ENCODE measurements around the gene HAPSTR1.
"Not testable (repeated sequence)": the region's sequence is repeated elsewhere in the genome, so short reads cannot be mapped to it uniquely, and the experiment has no call there.

Gene HAPSTR1, protein sequence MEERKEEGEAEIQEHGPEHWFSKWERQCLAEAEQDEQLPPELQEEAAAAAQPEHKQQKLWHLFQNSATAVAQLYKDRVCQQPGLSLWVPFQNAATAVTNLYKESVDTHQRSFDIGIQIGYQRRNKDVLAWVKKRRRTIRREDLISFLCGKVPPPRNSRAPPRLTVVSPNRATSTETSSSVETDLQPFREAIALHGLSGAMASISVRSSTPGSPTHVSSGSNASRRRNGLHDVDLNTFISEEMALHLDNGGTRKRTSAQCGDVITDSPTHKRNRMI

DNA sequence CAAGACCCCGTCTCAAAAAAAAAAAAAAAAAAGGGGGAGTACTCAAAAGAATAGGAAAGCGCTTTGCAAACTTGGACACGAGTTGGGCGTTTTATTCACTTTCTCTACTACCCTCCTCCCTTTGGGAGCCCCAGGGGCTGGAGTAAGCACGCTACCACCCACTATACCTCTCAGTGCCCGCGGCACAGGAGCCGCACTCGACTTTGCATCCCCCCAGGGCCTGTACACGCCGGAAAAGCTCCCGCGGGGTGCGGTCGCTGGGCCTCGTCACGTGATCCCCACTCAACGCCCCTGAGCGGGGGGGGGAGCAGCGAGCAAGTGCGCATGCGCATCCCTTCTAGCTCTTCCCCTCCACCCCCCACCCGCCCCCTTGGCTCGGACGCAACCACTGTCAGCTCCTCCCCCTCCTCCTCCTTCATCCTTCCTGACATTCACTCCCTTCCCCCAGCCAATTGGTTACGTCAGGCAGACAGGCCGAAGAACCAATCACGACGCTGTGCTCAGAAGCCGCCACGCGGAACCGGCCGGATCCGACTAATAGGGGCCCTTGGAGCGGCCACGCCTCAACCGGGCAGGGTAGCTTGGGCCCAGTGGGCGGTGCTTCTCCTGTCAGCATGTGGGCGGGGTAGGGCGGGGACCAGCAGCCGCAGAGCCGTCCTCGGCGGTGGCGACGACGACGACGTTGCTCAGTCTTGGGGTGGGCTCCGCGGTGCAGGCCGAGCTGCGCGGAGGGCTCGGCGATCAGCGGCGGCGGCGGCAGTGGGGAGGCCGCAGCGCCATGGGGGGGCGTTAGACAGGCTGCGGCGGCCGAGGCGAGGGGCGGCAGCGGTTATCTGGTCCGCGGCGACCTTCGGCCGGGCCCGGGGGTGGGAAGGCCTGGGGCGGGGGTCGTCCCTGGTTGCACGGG is at the start of gene HAPSTR1:
TSS of gene HAPSTR1 (plus strand) at position 685 of the 907 bp plus-strand sequence. CDS start 401 bp downstream, outside the sequence.
- peak; percentile 94 for DNase-seq (ENCODE audit: extremely low spot score)
- no peak for TF ChIP-seq BHLHE40 (IDR thresholded peaks at IDR 0.05; ENCODE audit: borderline replicate concordance)
- TF ChIP-seq ELF4 (IDR thresholded peaks at IDR 0.05) = peak; percentile 57; the same call in 1 of the 2 replicates
- peak; percentile 65 for TF ChIP-seq L3MBTL2 (conservative IDR thresholded peaks at IDR 0.05)
- TF ChIP-seq TARDBP (IDR thresholded peaks at IDR 0.05) = 0 out of 2 replicates have a peak, but pooled peaks have one; percentile 42
- TF ChIP-seq, protein P1, sequence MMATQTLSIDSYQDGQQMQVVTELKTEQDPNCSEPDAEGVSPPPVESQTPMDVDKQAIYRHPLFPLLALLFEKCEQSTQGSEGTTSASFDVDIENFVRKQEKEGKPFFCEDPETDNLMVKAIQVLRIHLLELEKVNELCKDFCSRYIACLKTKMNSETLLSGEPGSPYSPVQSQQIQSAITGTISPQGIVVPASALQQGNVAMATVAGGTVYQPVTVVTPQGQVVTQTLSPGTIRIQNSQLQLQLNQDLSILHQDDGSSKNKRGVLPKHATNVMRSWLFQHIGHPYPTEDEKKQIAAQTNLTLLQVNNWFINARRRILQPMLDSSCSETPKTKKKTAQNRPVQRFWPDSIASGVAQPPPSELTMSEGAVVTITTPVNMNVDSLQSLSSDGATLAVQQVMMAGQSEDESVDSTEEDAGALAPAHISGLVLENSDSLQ (IDR thresholded peaks at IDR 0.05) = peak; percentile 99
- TF ChIP-seq FOXK2 (IDR thresholded peaks at IDR 0.05) = no peak
- TF ChIP-seq NFRKB (IDR thresholded peaks at IDR 0.05) = no peak
- TF ChIP-seq ZNF384 (IDR thresholded peaks at IDR 0.05) = peak; percentile 27; the same call in 1 of the 2 replicates
- CTCF ChIA-PET = no interaction called here
- POLR2A ChIA-PET = interaction anchor here (0.7 to 1.7 kb wide), 18 partner anchors 10 to 222 kb away, joined by 3 to 13 read pairs (median 3); partner anchors contain the start of genes CARHSP1 and USP7

GRCh38 chr16:9042533-9042932 is 48.9 kb upstream of the HAPSTR1 start:
- ChIA-PET CTCF (interaction anchor here (0.6 to 2.7 kb wide), 3 partner anchors 9 to 1694 kb away, joined by 4 to 6 read pairs (median 6); no protein-coding TSS in a partner anchor), POLR2A (interaction anchor here (1.4 kb wide), 1 partner anchor 10 kb away, joined by 3 read pairs; no protein-coding TSS in a partner anchor)
- TF ChIP-seq ARNT (IDR thresholded peaks at IDR 0.05) = no peak
- TF ChIP-seq SP1 (IDR thresholded peaks at IDR 0.05) = no peak
- TF ChIP-seq L3MBTL2 (conservative IDR thresholded peaks at IDR 0.05) = no peak
- TF ChIP-seq TARDBP (IDR thresholded peaks at IDR 0.05) = no peak
- no peak for TF ChIP-seq CTBP1 (IDR thresholded peaks at IDR 0.05; ENCODE audit: borderline replicate concordance)
- no peak for TF ChIP-seq ELF4 (IDR thresholded peaks at IDR 0.05)
- no peak for TF ChIP-seq SUZ12 (IDR thresholded peaks at IDR 0.05)
- TF ChIP-seq FOXA1 (IDR thresholded peaks at IDR 0.05) = no peak
- TF ChIP-seq, protein P1 (IDR thresholded peaks at IDR 0.05) = no peak
- TF ChIP-seq NFRKB (IDR thresholded peaks at IDR 0.05) = no peak
- no peak for TF ChIP-seq FOXK2 (IDR thresholded peaks at IDR 0.05)
- no peak for TF ChIP-seq BHLHE40 (IDR thresholded peaks at IDR 0.05; ENCODE audit: borderline replicate concordance)
- TF ChIP-seq LEF1 (IDR thresholded peaks at IDR 0.05; ENCODE audit: borderline replicate concordance) = no peak
- no peak for TF ChIP-seq FOXM1 (IDR thresholded peaks at IDR 0.05; ENCODE audit: borderline replicate concordance)
- TF ChIP-seq HDGF (IDR thresholded peaks at IDR 0.05; ENCODE audit: borderline replicate concordance) = no peak
- no peak for TF ChIP-seq ZNF384 (IDR thresholded peaks at IDR 0.05)
- DNase-seq (ENCODE audit: extremely low spot score) = no peak

DNA sequence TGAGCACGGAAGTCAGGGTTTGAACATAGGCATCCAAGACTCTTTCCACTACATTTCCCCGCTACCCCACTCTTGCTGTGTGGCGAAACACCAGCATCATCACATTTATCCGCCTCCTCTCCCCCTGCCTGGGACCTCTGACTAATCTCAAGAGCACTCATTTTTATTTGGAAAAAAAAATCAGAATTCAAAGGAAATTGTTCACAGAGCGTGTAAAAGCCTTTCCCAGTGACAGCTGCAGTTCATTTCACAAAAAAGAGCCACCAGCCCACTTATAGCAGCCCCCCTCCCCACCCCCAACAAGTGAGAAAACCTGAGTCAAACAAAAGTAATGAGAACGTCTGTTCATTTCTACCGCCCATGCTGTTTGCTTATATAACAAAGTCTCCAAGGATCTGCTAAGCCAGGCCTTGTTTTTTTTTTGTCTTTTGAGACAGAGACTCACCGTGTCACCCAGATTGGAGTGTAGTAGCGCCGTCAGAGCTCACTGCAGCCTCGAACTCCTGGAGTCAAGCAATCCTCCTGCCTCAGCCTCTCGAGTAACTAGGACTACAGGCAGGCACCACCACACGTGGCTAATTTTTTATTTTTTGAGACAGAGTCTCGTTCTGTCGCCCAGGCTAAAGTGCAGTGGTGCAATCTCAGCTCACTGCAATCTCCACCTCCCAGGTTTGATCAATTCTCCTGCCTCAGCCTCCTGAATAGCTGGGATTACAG is 48.3 kb upstream of the HAPSTR1 start:
- ChIA-PET POLR2A (interaction anchor here (1.4 kb wide), 1 partner anchor 9 kb away, joined by 3 read pairs; no protein-coding TSS in a partner anchor), CTCF (interaction anchor here (0.6 to 2.7 kb wide), 3 partner anchors 10 to 45 kb away, joined by 4 to 6 read pairs (median 6); no protein-coding TSS in a partner anchor)
- no peak for TF ChIP-seq FOXM1 (IDR thresholded peaks at IDR 0.05; ENCODE audit: borderline replicate concordance)
- TF ChIP-seq NFRKB (IDR thresholded peaks at IDR 0.05) = no peak
- no peak for TF ChIP-seq TARDBP (IDR thresholded peaks at IDR 0.05)
- no peak for TF ChIP-seq HDGF (IDR thresholded peaks at IDR 0.05; ENCODE audit: borderline replicate concordance)
- no peak for TF ChIP-seq BHLHE40 (IDR thresholded peaks at IDR 0.05; ENCODE audit: borderline replicate concordance)
- TF ChIP-seq CTBP1 (IDR thresholded peaks at IDR 0.05; ENCODE audit: borderline replicate concordance) = no peak
- TF ChIP-seq ELF4 (IDR thresholded peaks at IDR 0.05) = no peak
- TF ChIP-seq L3MBTL2 (conservative IDR thresholded peaks at IDR 0.05) = no peak
- no peak for TF ChIP-seq FOXA1 (IDR thresholded peaks at IDR 0.05)
- no peak for DNase-seq (ENCODE audit: extremely low spot score)

DNA sequence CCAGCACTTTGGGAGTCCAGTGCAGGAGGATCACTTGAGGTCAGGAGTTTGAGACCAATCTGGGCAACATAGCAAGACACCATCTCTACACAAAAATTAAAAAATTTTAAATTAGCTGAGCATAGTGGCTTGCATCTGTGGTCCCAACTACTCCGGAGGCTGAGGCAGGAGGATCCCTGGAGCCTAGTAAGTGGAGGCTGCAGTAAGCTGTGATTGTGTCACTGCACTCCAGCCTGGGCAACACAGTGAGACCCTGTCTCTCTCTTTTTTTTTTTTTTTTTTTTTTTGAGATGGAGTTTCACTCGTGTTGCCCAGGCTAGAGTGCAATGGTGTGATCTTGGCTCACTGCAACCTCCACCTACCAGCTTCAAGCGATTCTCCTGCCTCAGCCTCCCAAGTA is 45.9 kb upstream of the HAPSTR1 start:
- DNase-seq (ENCODE audit: extremely low spot score); POLR2A ChIA-PET: not testable (repeated sequence)
- CTCF ChIA-PET = interaction anchor here (0.5 kb wide), 1 partner anchor 10 kb away, joined by 3 read pairs; no protein-coding TSS in a partner anchor

- no peak for DNase-seq (ENCODE audit: extremely low spot score)
- POLR2A ChIA-PET = no interaction called here
- CTCF ChIA-PET = interaction anchor here (2.1 kb wide), 1 partner anchor 38 kb away, joined by 6 read pairs; no protein-coding TSS in a partner anchor
- no peak for TF ChIP-seq ZNF384 (IDR thresholded peaks at IDR 0.05)
- no peak for TF ChIP-seq FOXA1 (IDR thresholded peaks at IDR 0.05)
- no peak for TF ChIP-seq SP1 (IDR thresholded peaks at IDR 0.05)
- no peak for TF ChIP-seq L3MBTL2 (conservative IDR thresholded peaks at IDR 0.05)
- TF ChIP-seq FOXM1 (IDR thresholded peaks at IDR 0.05; ENCODE audit: borderline replicate concordance) = no peak
- no peak for TF ChIP-seq ELF4 (IDR thresholded peaks at IDR 0.05)
- no peak for TF ChIP-seq TARDBP (IDR thresholded peaks at IDR 0.05)
- TF ChIP-seq LEF1 (IDR thresholded peaks at IDR 0.05; ENCODE audit: borderline replicate concordance) = no peak
- no peak for TF ChIP-seq BHLHE40 (IDR thresholded peaks at IDR 0.05; ENCODE audit: borderline replicate concordance)
These were observed 44.8 kb upstream of the HAPSTR1 start for GRCh38 chr16:9046667-9047055.
